ENCODE measurements around the gene FZD2.
"Not testable (repeated sequence)": the region's sequence is repeated elsewhere in the genome, so short reads cannot be mapped to it uniquely, and the experiment has no call there.

FZD2 gene

DNA sequence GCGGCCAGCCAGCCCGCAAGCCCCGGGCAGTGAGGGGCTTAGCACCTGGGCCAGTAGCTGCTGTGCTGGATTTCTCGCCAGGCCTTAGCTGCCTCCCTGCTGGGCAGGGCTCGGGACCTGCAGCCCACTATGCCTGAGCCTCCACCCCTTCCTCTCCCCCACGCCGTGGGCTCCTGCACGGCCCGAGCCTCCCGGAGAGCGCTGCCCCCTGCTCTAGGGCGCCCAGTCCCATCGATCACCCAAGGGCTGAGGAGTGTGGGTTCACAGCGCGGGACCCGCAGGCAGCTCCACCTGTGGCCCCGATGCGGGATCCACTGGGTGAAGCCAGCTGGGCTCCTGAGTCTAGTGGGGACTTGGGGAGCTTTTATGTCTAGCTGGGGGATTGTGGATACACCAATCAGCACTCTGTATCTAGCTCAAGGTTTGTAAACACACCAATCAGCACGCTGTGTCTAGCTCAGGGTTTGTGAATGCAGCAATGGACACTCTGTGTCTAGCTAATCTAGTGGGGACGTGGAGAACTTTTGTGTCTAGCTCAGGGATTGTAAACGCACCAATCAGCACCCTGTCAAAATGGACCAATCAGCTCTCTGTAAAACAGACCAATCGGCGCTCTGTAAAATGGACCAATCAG is 11.1 kb downstream of the FZD2 start:
- H3K14ac ChIP-seq (ENCODE audit: low read length); H3K4ac ChIP-seq (ENCODE audit: low read depth, low read length); H3K23ac ChIP-seq (ENCODE audit: low read length); H3K4me3 ChIP-seq (ENCODE audit: low read depth, low read length); H3K18ac ChIP-seq (ENCODE audit: low read length); H3K4me2 ChIP-seq (ENCODE audit: low read length); H3K27ac ChIP-seq (ENCODE audit: low read depth, low read length); H2AFZ ChIP-seq (ENCODE audit: insufficient read depth, low read length, poor library complexity); H3K36me3 ChIP-seq (ENCODE audit: control insufficient read depth in 1 of 2, insufficient read depth in 2 of 2, low read length in 2 of 2); H3K79me2 ChIP-seq (ENCODE audit: control insufficient read depth, insufficient read depth, low read length, poor library complexity); H2BK5ac ChIP-seq (ENCODE audit: low read depth, low read length, poor library complexity); H3K27me3 ChIP-seq (ENCODE audit: insufficient read depth, low read length); H3K9ac ChIP-seq (ENCODE audit: low read length); H2BK120ac ChIP-seq (ENCODE audit: insufficient read depth, low read length, poor library complexity); H3K9me3 ChIP-seq (ENCODE audit: insufficient read depth, low read depth, low read length); H3K79me1 ChIP-seq (ENCODE audit: low read length); H2BK12ac ChIP-seq (ENCODE audit: low read length); H3K4me1 ChIP-seq (ENCODE audit: control insufficient read depth in 1 of 2, insufficient read depth in 2 of 2, low read length in 2 of 2); H4K8ac ChIP-seq (ENCODE audit: low read depth, low read length); H4K12ac ChIP-seq (ENCODE audit: low read depth, low read length); H2AK5ac ChIP-seq (ENCODE audit: low read length); DNase-seq: not testable (repeated sequence)
- H4K91ac ChIP-seq (ENCODE audit: low read depth, low read length) = peak overlapping the region; percentile 51
- no CpG with 5 or more reads among the region's 23 CpGs for WGBS (ENCODE audit: extremely low coverage, insufficient coverage, insufficient read length)

DNA sequence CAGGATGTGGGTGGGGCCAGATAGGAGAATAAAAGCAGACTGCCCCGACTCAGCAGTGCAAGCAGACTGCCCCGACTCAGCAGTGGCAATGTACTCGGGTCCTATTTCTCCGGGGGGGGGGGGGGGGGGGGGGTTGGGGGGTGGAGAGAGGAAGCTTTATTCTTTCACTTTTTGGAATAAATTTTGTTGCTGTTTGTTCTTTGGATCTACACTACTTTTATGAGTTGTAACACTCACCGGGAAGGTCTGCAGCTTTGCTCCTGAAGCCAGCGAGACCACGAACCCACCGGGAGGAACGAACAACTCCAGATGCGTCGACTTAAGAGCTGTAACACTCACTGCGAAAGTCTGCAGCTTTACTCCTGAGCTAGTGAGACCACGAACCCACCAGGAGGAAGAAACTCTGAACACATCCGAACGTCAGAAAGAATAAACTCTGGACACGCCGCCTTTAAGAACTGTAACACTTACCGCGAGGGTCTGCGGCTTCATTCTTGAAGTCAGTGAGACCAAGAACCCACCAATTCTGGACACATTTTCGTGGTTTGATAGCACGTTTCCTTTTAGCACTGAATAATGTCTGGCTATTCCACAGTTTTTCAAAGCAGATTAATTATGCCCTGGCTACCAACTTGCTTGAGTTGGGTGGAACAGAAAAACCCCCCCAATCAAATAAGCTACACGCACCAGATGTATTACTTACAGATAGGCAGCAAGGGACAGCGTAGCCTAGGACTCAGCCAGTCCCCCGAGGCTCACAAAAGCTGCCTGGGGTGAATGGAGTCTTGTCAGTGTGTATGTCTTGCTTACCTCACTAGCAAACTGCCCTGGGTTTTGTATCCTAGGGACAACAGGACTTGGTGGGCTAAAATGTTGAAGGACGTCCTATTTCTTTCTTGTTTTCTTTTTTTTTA is 11.9 kb downstream of the FZD2 start:
- Histone ChIP-seq H3K4me1 (ENCODE audit: control insufficient read depth in 1 of 2, insufficient read depth in 2 of 2, low read length in 2 of 2) (no peaks in the 10 kb centered on the region), H4K12ac (ENCODE audit: low read depth, low read length) (no peak overlapping the region), H3K14ac (ENCODE audit: low read length) (no peak overlapping the region), H3K9ac (ENCODE audit: low read length) (no peak overlapping the region), H4K91ac (ENCODE audit: low read depth, low read length) (no peak overlapping the region), H2AFZ (ENCODE audit: insufficient read depth, low read length, poor library complexity) (no peak overlapping the region), H3K18ac (ENCODE audit: low read length) (no peak overlapping the region), H3K4me3 (ENCODE audit: low read depth, low read length) (no peak overlapping the region), H4K8ac (ENCODE audit: low read depth, low read length) (peak overlapping the region; percentile 33), H2BK120ac (ENCODE audit: insufficient read depth, low read length, poor library complexity) (no peak overlapping the region), H2BK5ac (ENCODE audit: low read depth, low read length, poor library complexity) (no peak overlapping the region), H3K27me3 (ENCODE audit: insufficient read depth, low read length) (no peaks in the 10 kb centered on the region), H3K79me2 (ENCODE audit: control insufficient read depth, insufficient read depth, low read length, poor library complexity) (no peaks in the 10 kb centered on the region), H3K79me1 (ENCODE audit: low read length) (no peaks in the 10 kb centered on the region), H3K9me3 (ENCODE audit: insufficient read depth, low read depth, low read length) (peaks cover 2% of the 10 kb centered on the region), H3K4me2 (ENCODE audit: low read length) (no peak overlapping the region), H2AK5ac (ENCODE audit: low read length) (no peak overlapping the region), H3K4ac (ENCODE audit: low read depth, low read length) (no peak overlapping the region), H2BK12ac (ENCODE audit: low read length) (peak overlapping the region; percentile 74), H3K27ac (ENCODE audit: low read depth, low read length) (no peak overlapping the region), H3K23ac (ENCODE audit: low read length) (no peak overlapping the region), H3K36me3 (ENCODE audit: control insufficient read depth in 1 of 2, insufficient read depth in 2 of 2, low read length in 2 of 2) (no peaks in the 10 kb centered on the region)
- no CpG with 5 or more reads among the region's 26 CpGs for WGBS (ENCODE audit: extremely low coverage, insufficient coverage, insufficient read length)
- DNase-seq = no peak

DNA sequence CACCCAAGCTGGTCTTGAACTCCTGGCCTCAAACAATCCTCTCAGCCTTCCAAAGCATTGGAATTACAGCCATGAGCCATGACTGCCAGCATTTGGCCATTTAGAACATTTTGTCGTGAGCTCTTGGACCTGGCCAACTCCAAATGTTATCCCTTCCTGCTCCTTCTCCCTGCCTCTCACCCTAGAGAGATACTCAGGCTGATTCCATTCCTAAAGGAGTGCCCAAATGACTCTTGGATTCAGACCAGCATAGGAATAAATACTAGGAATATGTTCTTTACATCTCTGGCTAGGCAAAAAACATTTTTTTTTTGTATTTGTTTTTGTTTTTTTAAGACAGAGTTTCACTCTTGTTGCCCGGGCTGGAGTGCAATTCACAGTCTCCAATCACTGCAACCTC is 15.5 kb downstream of the FZD2 start:
- Histone ChIP-seq H3K79me1 (ENCODE audit: low read length) (no peaks in the 10 kb centered on the region), H3K9me3 (ENCODE audit: insufficient read depth, low read depth, low read length) (no peaks in the 10 kb centered on the region), H3K23ac (ENCODE audit: low read length) (no peak overlapping the region), H3K4me3 (ENCODE audit: low read depth, low read length) (no peak overlapping the region), H3K14ac (ENCODE audit: low read length) (no peak overlapping the region), H3K27ac (ENCODE audit: low read depth, low read length) (no peak overlapping the region), H3K27me3 (ENCODE audit: insufficient read depth, low read length) (no peaks in the 10 kb centered on the region), H2AFZ (ENCODE audit: insufficient read depth, low read length, poor library complexity) (no peak overlapping the region), H3K36me3 (ENCODE audit: control insufficient read depth in 1 of 2, insufficient read depth in 2 of 2, low read length in 2 of 2) (no peaks in the 10 kb centered on the region), H3K4me2 (ENCODE audit: low read length) (no peak overlapping the region), H3K79me2 (ENCODE audit: control insufficient read depth, insufficient read depth, low read length, poor library complexity) (no peaks in the 10 kb centered on the region), H3K4ac (ENCODE audit: low read depth, low read length) (no peak overlapping the region), H3K4me1 (ENCODE audit: control insufficient read depth in 1 of 2, insufficient read depth in 2 of 2, low read length in 2 of 2) (no peaks in the 10 kb centered on the region), H2BK5ac (ENCODE audit: low read depth, low read length, poor library complexity) (no peak overlapping the region), H4K8ac (ENCODE audit: low read depth, low read length) (no peak overlapping the region), H4K12ac (ENCODE audit: low read depth, low read length) (no peak overlapping the region), H4K91ac (ENCODE audit: low read depth, low read length) (no peak overlapping the region), H2BK12ac (ENCODE audit: low read length) (no peak overlapping the region), H3K9ac (ENCODE audit: low read length) (no peak overlapping the region), H2BK120ac (ENCODE audit: insufficient read depth, low read length, poor library complexity) (no peak overlapping the region), H3K18ac (ENCODE audit: low read length) (no peak overlapping the region), H2AK5ac (ENCODE audit: low read length) (no peak overlapping the region)
- no CpG with 5 or more reads among the region's 2 CpGs for WGBS (ENCODE audit: extremely low coverage, insufficient coverage, insufficient read length)
- no peak for DNase-seq

DNA sequence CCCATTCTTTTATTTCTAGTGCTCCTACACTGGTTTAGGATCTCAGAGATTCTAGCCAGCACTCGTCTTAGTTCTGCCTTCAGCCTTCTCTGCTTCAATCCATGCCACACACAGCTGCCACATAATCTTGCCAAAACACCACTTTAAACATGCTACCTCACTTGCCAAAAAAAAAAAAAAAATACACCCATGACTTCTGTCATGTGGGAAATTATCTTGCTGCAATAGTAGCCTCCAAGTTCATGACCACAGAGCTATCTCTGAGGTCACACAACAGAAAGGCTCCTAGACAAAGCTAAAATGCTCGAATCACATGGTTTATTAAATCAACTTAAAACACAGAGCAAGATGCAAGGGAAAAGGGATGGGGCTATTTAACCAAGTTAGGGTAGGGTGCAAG is 18.1 kb downstream of the FZD2 start:
- Histone ChIP-seq H3K79me1 (ENCODE audit: low read length) (no peaks in the 10 kb centered on the region), H3K23ac (ENCODE audit: low read length) (no peak overlapping the region), H3K14ac (ENCODE audit: low read length) (no peak overlapping the region), H2BK5ac (ENCODE audit: low read depth, low read length, poor library complexity) (no peak overlapping the region), H3K4me1 (ENCODE audit: control insufficient read depth in 1 of 2, insufficient read depth in 2 of 2, low read length in 2 of 2) (no peaks in the 10 kb centered on the region), H2BK12ac (ENCODE audit: low read length) (no peak overlapping the region), H3K27ac (ENCODE audit: low read depth, low read length) (no peak overlapping the region), H2AK5ac (ENCODE audit: low read length) (no peak overlapping the region), H4K91ac (ENCODE audit: low read depth, low read length) (no peak overlapping the region), H3K79me2 (ENCODE audit: control insufficient read depth, insufficient read depth, low read length, poor library complexity) (no peaks in the 10 kb centered on the region), H3K36me3 (ENCODE audit: control insufficient read depth in 1 of 2, insufficient read depth in 2 of 2, low read length in 2 of 2) (no peaks in the 10 kb centered on the region), H3K9me3 (ENCODE audit: insufficient read depth, low read depth, low read length) (no peaks in the 10 kb centered on the region), H4K12ac (ENCODE audit: low read depth, low read length) (no peak overlapping the region), H3K4me2 (ENCODE audit: low read length) (no peak overlapping the region), H3K18ac (ENCODE audit: low read length) (no peak overlapping the region), H3K27me3 (ENCODE audit: insufficient read depth, low read length) (no peaks in the 10 kb centered on the region), H2AFZ (ENCODE audit: insufficient read depth, low read length, poor library complexity) (no peak overlapping the region), H4K8ac (ENCODE audit: low read depth, low read length) (no peak overlapping the region), H2BK120ac (ENCODE audit: insufficient read depth, low read length, poor library complexity) (no peak overlapping the region), H3K4ac (ENCODE audit: low read depth, low read length) (no peak overlapping the region), H3K9ac (ENCODE audit: low read length) (no peak overlapping the region), H3K4me3 (ENCODE audit: low read depth, low read length) (no peak overlapping the region)
- DNase-seq = no peak
- no CpG with 5 or more reads among the region's 2 CpGs for WGBS (ENCODE audit: extremely low coverage, insufficient coverage, insufficient read length)

Data from trophoblast cell (in vitro differentiated cells and primary cell).